Sigmoid colon (tissue), 4 donors: ENCODE measurements around the gene SOCS4.

Source experiments
- EP300 ChIP-seq, 4 donors: sonication (generic); formaldehyde crosslinking; IDR thresholded peaks; one replicate each; pipeline ENCODE4 v1.6.1; 2017; ENCODE audit warnings: antibody characterized with exemption in 4 of 4
- POLR2A ChIP-seq, 2 donors: fragments of 450-650 bp; IDR thresholded peaks; one replicate each; pipeline ENCODE4 v1.6.1; 2016; ENCODE audit warnings: antibody characterized with exemption in 2 of 2, mild to moderate bottlenecking in 2 of 2, moderate library complexity in 2 of 2
- POLR2AphosphoS5 ChIP-seq, 4 donors: sonication (generic); formaldehyde crosslinking; IDR thresholded peaks; one replicate each; pipeline ENCODE4 v1.6.1; 2017; ENCODE audit warnings: antibody characterized with exemption in 4 of 4
- TF ChIP-seq, protein P1 (sequence below), 4 experiments: fragments of 450-650 bp in 3 of 4; fragments of 200-600 bp in 1 of 4; IDR thresholded peaks; one replicate each; pipeline ENCODE4 v1.5.1; 2016 to 2019; ENCODE audit warnings: antibody characterized with exemption in 4 of 4, mild to moderate bottlenecking in 3 of 4, moderate library complexity in 2 of 4

DNA sequence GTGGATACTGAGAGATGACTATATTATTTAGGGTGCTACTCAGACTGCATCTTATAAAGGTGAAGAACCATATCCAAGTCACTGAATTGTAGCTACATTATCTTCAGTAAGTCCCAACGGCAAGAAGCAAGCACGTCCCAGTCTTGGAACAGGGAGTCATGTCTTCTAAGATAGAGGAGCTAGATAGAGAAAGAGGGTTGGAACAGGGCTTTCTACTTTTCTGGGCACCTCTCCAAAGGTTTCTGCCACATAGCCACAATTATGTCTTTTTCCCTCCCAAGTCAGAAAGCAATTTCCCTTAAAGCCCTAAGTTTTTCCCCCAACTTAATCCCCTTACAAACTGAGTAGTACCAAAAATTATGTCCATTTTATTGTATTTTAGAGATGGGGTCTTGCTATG, 46.8 kb downstream of the SOCS4 start:
- TF ChIP-seq, protein P1, sequence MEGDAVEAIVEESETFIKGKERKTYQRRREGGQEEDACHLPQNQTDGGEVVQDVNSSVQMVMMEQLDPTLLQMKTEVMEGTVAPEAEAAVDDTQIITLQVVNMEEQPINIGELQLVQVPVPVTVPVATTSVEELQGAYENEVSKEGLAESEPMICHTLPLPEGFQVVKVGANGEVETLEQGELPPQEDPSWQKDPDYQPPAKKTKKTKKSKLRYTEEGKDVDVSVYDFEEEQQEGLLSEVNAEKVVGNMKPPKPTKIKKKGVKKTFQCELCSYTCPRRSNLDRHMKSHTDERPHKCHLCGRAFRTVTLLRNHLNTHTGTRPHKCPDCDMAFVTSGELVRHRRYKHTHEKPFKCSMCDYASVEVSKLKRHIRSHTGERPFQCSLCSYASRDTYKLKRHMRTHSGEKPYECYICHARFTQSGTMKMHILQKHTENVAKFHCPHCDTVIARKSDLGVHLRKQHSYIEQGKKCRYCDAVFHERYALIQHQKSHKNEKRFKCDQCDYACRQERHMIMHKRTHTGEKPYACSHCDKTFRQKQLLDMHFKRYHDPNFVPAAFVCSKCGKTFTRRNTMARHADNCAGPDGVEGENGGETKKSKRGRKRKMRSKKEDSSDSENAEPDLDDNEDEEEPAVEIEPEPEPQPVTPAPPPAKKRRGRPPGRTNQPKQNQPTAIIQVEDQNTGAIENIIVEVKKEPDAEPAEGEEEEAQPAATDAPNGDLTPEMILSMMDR (IDR thresholded peaks at IDR 0.05) = no peak
- TF ChIP-seq POLR2AphosphoS5 (IDR thresholded peaks at IDR 0.05) (no peak), POLR2A (IDR thresholded peaks at IDR 0.05) (no peak), EP300 (IDR thresholded peaks at IDR 0.05) (no peak)
